IMR-90 (cell line): ENCODE data around the gene RBFOX2.

Source experiments
- BHLHE40 ChIP-seq: fragments of 150-350 bp; IDR thresholded peaks from 2 replicates; pipeline ENCODE4 v1.6.1; 2016; ENCODE audit warnings: mild to moderate bottlenecking, low read depth, low read length
- TF ChIP-seq, protein P1 (sequence below): conservative IDR thresholded peaks from 2 replicates; pipeline ENCODE4 v1.5.1; 2012; ENCODE audit warnings: mild to moderate bottlenecking, low read depth, low read length, improper control_type of control experiment

- no peak for TF ChIP-seq BHLHE40
- TF ChIP-seq, protein P1, sequence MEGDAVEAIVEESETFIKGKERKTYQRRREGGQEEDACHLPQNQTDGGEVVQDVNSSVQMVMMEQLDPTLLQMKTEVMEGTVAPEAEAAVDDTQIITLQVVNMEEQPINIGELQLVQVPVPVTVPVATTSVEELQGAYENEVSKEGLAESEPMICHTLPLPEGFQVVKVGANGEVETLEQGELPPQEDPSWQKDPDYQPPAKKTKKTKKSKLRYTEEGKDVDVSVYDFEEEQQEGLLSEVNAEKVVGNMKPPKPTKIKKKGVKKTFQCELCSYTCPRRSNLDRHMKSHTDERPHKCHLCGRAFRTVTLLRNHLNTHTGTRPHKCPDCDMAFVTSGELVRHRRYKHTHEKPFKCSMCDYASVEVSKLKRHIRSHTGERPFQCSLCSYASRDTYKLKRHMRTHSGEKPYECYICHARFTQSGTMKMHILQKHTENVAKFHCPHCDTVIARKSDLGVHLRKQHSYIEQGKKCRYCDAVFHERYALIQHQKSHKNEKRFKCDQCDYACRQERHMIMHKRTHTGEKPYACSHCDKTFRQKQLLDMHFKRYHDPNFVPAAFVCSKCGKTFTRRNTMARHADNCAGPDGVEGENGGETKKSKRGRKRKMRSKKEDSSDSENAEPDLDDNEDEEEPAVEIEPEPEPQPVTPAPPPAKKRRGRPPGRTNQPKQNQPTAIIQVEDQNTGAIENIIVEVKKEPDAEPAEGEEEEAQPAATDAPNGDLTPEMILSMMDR: no peak
Observed at GRCh38 chr22:35998748-35999147, 29.9 kb downstream of the RBFOX2 start.
